HUDEP-2 (cell line): ENCODE measurements around the gene GTF2H3.

Source experiments
- DNase-seq, 76 experiments: peaks; one replicate each; lab custom pipeline; 2025; ENCODE audit not compliant: unreplicated experiment in 76 of 76; lab: John Stamatoyannopoulos, UW

GTF2H3 gene

DNA sequence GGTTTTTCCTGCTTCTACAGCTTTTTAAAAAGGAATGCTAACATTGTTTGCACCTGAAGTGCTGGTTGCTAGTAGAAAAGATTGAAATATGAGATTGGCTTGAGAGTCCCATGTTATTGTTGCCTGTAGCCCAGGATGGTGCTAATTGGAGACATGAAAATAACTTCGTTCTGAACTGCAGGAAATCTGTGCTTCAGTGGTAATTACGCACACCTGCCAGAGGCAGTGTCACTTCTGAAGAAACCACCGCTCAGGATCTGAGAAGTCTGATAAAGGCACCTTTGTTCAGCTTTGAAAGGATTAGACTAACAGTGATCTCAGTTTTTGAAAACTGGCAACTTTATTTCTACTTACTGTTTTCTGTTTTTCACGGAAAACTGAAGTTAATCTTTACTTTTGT lies 63.0 kb downstream of the GTF2H3 start:
- DNase-seq: no peak

DNA sequence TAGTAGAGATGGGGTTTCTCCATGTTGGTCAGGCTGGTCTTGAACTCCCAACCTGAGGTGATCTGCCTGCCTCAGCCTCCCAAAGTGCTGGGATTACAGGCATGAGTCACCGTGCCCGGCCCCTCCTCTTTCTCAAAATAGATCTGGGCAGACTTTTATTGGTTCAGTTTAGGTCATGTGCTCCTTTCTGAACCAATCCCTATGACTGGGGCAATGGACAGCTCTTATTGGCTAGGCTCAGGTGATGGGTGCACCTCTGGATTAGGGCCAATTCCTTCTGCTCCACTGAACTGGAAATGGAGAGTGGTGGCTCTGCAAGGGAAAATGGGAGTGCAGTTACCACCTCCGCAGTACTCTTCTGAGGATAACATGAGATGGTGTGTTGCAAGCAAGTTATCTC lies 72.3 kb downstream of the GTF2H3 start:
- DNase-seq: no peak

DNA sequence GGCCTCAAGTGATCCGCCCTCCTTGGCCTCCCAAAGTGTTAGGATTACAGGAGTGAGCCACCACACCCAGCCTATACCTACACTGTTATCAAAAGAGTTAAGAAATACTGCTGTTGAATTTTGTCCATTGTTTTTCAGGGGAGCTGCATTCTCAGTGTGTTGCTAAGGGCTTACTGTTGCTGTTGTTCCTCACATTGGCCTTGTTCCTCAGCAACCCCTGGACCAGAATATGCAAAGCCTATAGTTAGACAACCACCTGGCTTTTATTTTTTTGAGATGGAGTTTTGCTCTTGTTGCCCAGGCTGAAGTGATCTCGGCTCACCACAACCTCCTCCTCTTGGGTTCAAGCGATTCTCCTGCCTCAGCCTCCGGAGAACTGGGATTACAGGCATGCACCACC lies 73.8 kb downstream of the GTF2H3 start:
- DNase-seq: no peak
